Spleen (tissue), 11 donors: Measurements from ENCODE around the gene NRXN3. TPM values are rescaled to one million over a fixed set of nuclear protein-coding genes. Genes with fewer than 3 reads are reported as not detected.

ENCODE experiments used
- DNase-seq: peaks from one replicate; pipeline ENCODE4 v3.0.0-alpha.2; 2020
- H3K27ac ChIP-seq, 8 donors: fragments of 200-600 bp; sonication (generic) in 7 of 8; 1 replicate in 4 of 8; 2 replicates in 4 of 8; pipeline versions ENCODE4 v1.5.0 to v1.8.0; 2016 to 2021; ENCODE audit warnings: inconsistent platforms in 4 of 8, mild to moderate bottlenecking in 4 of 8, moderate library complexity in 1 of 8
- H3K27me3 ChIP-seq, 7 donors: fragments of 200-600 bp; sonication (generic) in 6 of 7; replicated peaks in 1 of 7; 1 replicate in 4 of 7; 2 replicates in 3 of 7; pipeline versions ENCODE4 v1.5.0 to v1.8.0; 2016 to 2021; ENCODE audit warnings: inconsistent platforms in 3 of 7, mild to moderate bottlenecking in 1 of 7
- H3K36me3 ChIP-seq, 6 donors: fragments of 200-600 bp; sonication (generic) in 5 of 6; 1 replicate in 4 of 6; 2 replicates in 2 of 6; pipeline versions ENCODE4 v1.5.0 to v1.8.0; 2016 to 2021; ENCODE audit warnings: inconsistent platforms in 2 of 6
- H3K4me1 ChIP-seq, 6 donors: fragments of 200-600 bp; sonication (generic) in 5 of 6; 1 replicate in 3 of 6; 2 replicates in 3 of 6; pipeline versions ENCODE4 v1.5.0 to v1.8.0; 2016 to 2021; ENCODE audit warnings: inconsistent platforms in 3 of 6
- H3K4me3 ChIP-seq, 8 donors: fragments of 200-600 bp; sonication (generic) in 7 of 8; 1 replicate in 4 of 8; 2 replicates in 4 of 8; pipeline versions ENCODE4 v1.5.0 to v1.8.0; 2016 to 2021; ENCODE audit warnings: inconsistent platforms in 4 of 8, mild to moderate bottlenecking in 4 of 8, moderate library complexity in 2 of 8
- H3K9me3 ChIP-seq, 8 donors: fragments of 200-600 bp; sonication (generic) in 7 of 8; 1 replicate in 4 of 8; 2 replicates in 4 of 8; pipeline versions ENCODE4 v1.5.0 to v1.8.0; 2016 to 2021; ENCODE audit warnings: inconsistent platforms in 4 of 8
- POLR2A ChIP-seq, 3 donors: fragments of 450-650 bp; IDR thresholded peaks; one replicate each; pipeline ENCODE4 v1.5.1; 2017; ENCODE audit warnings: antibody characterized with exemption in 3 of 3, mild to moderate bottlenecking in 1 of 3
- POLR2AphosphoS5 ChIP-seq, 3 donors: sonication (generic); formaldehyde crosslinking; IDR thresholded peaks; one replicate each; pipeline ENCODE4 v1.5.1; 2017; ENCODE audit warnings: antibody characterized with exemption in 3 of 3
- WGBS, 5 donors: extraction: QIAGEN DNeasy Blood & Tissue Kit in 3 of 5; methylation state at CpG; one replicate each; pipeline versions ENCODE4 v1.1.5 to v1.1.7; 2013 to 2018; 5-methylcytosine and 5-hydroxymethylcytosine counted together
- intact Hi-C: fragments of 100-400 bp; cut with DNase I; formaldehyde crosslinking; loops from one replicate; pipeline ENCODE4 v1.15.0; 2023; ENCODE audit warnings: low total_unique reads
- polyA plus RNA-seq, 3 donors: library from polyadenylated mRNA; stranded (reverse); fragments of 200-250 nt; gene quantifications; one replicate each; pipeline ENCODE4 v1.2.1, GENCODE V29; 2013
- total RNA-seq, 7 donors: library from RNA; depleted of rRNA in 3 of 7; stranded (reverse); fragments of >200 nt in 3 of 7; fragmentation: NEBNext Ultra II Directional in 4 of 7; extraction: Animal tissue kit (Norgen Biotek cat#: 25700) in 4 of 7; gene quantifications; one replicate each; pipeline versions ENCODE4 v1.1.0 to v1.2.1, GENCODE V29; 2016 to 2021
- TF ChIP-seq, protein P1 (sequence below), 11 experiments: fragments of 200-600 bp in 7 of 11; fragments of 450-650 bp in 4 of 11; sonication (generic) in 4 of 11; IDR thresholded peaks in 8 of 11; conservative IDR thresholded peaks in 3 of 11; 1 replicate in 7 of 11; 2 replicates in 4 of 11; pipeline versions ENCODE4 v1.4.0 to v1.8.0; 2016 to 2021; ENCODE audit warnings: antibody characterized with exemption in 11 of 11, inconsistent platforms in 4 of 11, mild to moderate bottlenecking in 1 of 11
- donor health status: healthy with polysubstance abuse.
- donor health status: DM: no; HTN: no; CAD: no; lungs with moderate emphysema.
- donor health status: DM: no; HTN: no; CAD: no.
- donor health status: Bipolar disorder and iron deficiency.
- donor health status: healthy.
- donor health status: DM: no; HTN: no; CAD: no.
- donor health status: DM: yes; HTN: yes; CAD: no.

Gene NRXN3
- total and polyA plus RNA-seq, 10 donors = 0.21 to 11.5 (median 1.6) TPM

DNA sequence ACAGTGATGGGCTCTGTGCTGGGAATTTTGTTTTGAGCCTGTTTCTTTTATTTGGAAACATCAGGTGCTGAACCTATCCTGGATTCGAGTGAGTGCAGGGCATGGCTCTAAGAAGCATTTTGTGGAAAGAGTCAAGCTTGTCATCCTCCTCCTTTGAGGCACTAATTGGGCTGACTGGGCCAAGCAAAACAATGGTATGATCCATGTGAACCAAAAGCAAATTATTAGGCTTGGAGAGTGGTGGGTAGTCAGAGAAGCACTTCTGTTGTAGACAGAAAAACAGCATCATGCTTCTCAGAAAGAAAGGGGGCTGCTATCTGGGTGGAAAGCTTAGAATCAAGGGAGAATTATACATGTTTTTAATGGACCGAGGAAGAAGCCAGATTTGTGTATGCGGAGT is 1559.6 kb downstream of the NRXN3 start:
- no peaks in the 10 kb centered on the region for H3K36me3 ChIP-seq
- no peak overlapping the region for H3K4me3 ChIP-seq
- WGBS, 5 donors = 81 to 87% (median 84%) methylated on average over 3 of the region's 3 CpGs
- no peak for DNase-seq
- H3K9me3 ChIP-seq = peaks cover 0 to 3% (median 0%) of the 10 kb centered on the region in 8 donors
- H3K27me3 ChIP-seq = no peaks in the 10 kb centered on the region
- no peaks in the 10 kb centered on the region for H3K4me1 ChIP-seq
- TF ChIP-seq POLR2A (IDR thresholded peaks at IDR 0.05) = no peak
- TF ChIP-seq POLR2AphosphoS5 (IDR thresholded peaks at IDR 0.05) = no peak
- TF ChIP-seq, protein P1, sequence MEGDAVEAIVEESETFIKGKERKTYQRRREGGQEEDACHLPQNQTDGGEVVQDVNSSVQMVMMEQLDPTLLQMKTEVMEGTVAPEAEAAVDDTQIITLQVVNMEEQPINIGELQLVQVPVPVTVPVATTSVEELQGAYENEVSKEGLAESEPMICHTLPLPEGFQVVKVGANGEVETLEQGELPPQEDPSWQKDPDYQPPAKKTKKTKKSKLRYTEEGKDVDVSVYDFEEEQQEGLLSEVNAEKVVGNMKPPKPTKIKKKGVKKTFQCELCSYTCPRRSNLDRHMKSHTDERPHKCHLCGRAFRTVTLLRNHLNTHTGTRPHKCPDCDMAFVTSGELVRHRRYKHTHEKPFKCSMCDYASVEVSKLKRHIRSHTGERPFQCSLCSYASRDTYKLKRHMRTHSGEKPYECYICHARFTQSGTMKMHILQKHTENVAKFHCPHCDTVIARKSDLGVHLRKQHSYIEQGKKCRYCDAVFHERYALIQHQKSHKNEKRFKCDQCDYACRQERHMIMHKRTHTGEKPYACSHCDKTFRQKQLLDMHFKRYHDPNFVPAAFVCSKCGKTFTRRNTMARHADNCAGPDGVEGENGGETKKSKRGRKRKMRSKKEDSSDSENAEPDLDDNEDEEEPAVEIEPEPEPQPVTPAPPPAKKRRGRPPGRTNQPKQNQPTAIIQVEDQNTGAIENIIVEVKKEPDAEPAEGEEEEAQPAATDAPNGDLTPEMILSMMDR (IDR thresholded peaks at IDR 0.05 in 8 of 11, conservative IDR thresholded peaks at IDR 0.05 in 3 of 11) = no peak
- intact Hi-C loops = no loop called here
- H3K27ac ChIP-seq = no peak overlapping the region

DNA sequence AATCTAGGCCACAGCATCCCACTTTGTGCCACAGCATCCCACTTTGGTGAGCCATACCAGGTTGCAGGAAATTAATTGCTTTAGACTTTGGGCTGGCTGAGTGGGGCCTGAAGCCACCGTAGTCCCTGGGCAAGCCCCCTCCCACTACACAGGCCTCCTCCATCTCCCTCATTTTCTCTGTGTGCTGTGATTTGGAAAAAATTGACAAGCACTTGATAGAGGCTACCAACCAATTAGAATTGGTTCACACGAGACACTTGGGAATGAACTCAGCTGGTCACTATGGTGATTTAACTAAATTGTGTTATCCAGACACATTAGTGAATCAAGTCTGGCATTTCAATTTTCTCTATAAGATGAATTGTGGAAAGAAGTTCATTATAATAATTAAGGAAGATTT is 1560.0 kb downstream of the NRXN3 start:
- no peaks in the 10 kb centered on the region for H3K36me3 ChIP-seq
- no peak overlapping the region for H3K27ac ChIP-seq
- no peaks in the 10 kb centered on the region for H3K27me3 ChIP-seq
- 73 to 90% (median 86%) methylated on average over 2 of the region's 2 CpGs for WGBS, 5 donors
- no peaks in the 10 kb centered on the region for H3K4me1 ChIP-seq
- intact Hi-C loops = no loop called here
- TF ChIP-seq, protein P1 (IDR thresholded peaks at IDR 0.05 in 8 of 11, conservative IDR thresholded peaks at IDR 0.05 in 3 of 11) = no peak
- H3K4me3 ChIP-seq = no peak overlapping the region
- H3K9me3 ChIP-seq = peaks cover 0 to 6% (median 0%) of the 10 kb centered on the region in 8 donors
- DNase-seq = no peak

DNA sequence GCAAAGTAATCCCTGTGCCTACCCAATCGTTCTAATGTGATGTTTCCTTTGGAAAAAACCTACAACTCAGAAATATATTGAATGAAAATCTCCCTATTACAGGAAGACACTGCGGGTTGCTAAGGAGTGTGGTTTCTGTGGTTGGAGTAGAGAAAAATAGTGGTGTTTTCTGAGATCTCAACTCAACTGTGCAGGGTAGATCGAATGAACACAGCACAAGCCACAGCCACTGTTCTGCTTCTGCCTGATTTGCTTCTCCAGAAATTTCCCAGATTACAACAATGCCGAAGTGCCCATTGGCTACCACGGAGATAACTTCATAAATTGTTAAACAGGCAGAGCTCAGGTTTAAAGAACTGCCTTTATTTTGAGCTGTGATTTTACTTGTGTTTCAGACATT is 1560.8 kb downstream of the NRXN3 start:
- Histone ChIP-seq H3K27ac (no peak overlapping the region), H3K4me1 (no peaks in the 10 kb centered on the region), H3K27me3 (no peaks in the 10 kb centered on the region), H3K4me3 (no peak overlapping the region), H3K36me3 (no peaks in the 10 kb centered on the region), H3K9me3 (peaks cover 0 to 13% (median 6%) of the 10 kb centered on the region in 8 donors)
- no peak for TF ChIP-seq POLR2AphosphoS5 (IDR thresholded peaks at IDR 0.05)
- intact Hi-C loops = no loop called here
- WGBS, 5 donors = 20 to 40% (median 32%) methylated on average over 5 of the region's 5 CpGs
- DNase-seq = no peak

DNA sequence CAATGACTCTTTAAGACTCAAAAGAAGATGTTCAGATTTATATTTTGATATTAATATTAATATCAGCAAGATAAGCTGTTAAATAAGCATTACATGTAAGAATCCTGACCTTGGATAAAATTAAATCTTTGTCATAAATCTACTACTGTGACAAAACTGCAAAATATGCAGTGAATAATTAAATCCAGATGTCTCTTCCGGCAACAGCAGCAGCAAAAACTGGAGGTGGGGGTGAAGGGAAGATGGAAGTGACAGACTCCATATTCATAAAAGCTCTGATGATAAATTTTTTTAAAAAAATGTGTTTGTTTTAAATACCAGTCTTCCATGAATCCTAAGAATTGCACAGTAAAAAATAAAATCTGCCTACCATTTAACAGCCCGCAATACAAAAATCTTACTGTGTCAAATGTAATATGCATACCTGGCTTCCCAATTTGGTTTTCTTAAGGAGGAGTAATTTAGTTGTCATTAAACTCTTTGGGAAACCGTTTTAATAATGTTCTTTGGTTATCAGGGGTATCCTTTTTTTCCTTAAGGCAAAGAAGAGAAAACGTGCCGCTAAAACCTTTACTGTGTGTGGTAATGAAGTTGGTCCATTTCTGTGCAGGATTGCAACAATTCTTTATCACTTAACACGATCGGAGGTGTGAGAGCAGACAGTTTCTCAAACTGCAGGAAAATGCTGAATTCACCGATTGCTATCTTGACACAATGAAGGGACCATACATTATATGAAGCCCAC is 1562.9 kb downstream of the NRXN3 start:
- no peaks in the 10 kb centered on the region for H3K36me3 ChIP-seq
- DNase-seq = no peak
- intact Hi-C loops = no loop called here
- H3K9me3 ChIP-seq = peaks cover 0 to 35% (median 26%) of the 10 kb centered on the region in 8 donors
- WGBS, 5 donors = 66 to 82% (median 73%) methylated on average over 8 of the region's 8 CpGs
- no peaks in the 10 kb centered on the region for H3K4me1 ChIP-seq
- no peaks in the 10 kb centered on the region for H3K27me3 ChIP-seq
- H3K4me3 ChIP-seq = no peak overlapping the region
- TF ChIP-seq POLR2A (IDR thresholded peaks at IDR 0.05) (no peak), POLR2AphosphoS5 (IDR thresholded peaks at IDR 0.05) (no peak)
- TF ChIP-seq, protein P1 (IDR thresholded peaks at IDR 0.05 in 8 of 11, conservative IDR thresholded peaks at IDR 0.05 in 3 of 11) = no peak
- no peak overlapping the region for H3K27ac ChIP-seq
